Fibroblast of pulmonary artery (primary cell): ENCODE measurements around the gene POU2F3.

ENCODE experiments used
- DNase-seq: peaks from one replicate; pipeline ENCODE4 v3.0.0-alpha.2; 2010; ENCODE audit warnings: low read depth
- H3K4me3 ChIP-seq: replicated peaks from 2 replicates; pipeline ENCODE4 v1.5.1; 2011; ENCODE audit warnings: low read depth, mild to moderate bottlenecking, control low read depth, low read length, moderate library complexity
- CTCF ChIP-seq: IDR thresholded peaks from 2 replicates; pipeline ENCODE4 v1.5.1; 2011; ENCODE audit warnings: mild to moderate bottlenecking, control low read depth, low read length, inconsistent platforms; ENCODE audit errors: missing control alignments

Gene POU2F3

GRCh38 chr11:120259988-120260565 lies 20.1 kb downstream of the POU2F3 start:
- no peak for DNase-seq
- no peak for TF ChIP-seq CTCF
- H3K4me3 ChIP-seq = no peak overlapping the region

GRCh38 chr11:120260616-120261015 lies 20.7 kb downstream of the POU2F3 start:
- H3K4me3 ChIP-seq = no peak overlapping the region
- no peak for TF ChIP-seq CTCF
- no peak for DNase-seq

GRCh38 chr11:120261321-120261720 lies 21.4 kb downstream of the POU2F3 start:
- DNase-seq = no peak
- no peak for TF ChIP-seq CTCF
- H3K4me3 ChIP-seq = no peak overlapping the region

- TF ChIP-seq CTCF = no peak
- no peak for DNase-seq
- no peak overlapping the region for H3K4me3 ChIP-seq
Measured at GRCh38 chr11:120261931-120262330, 22.0 kb downstream of the POU2F3 start.

- no peak overlapping the region for H3K4me3 ChIP-seq
- TF ChIP-seq CTCF = no peak
- no peak for DNase-seq
Measured at GRCh38 chr11:120267319-120267718, 27.4 kb downstream of the POU2F3 start.

GRCh38 chr11:120268686-120269085 lies 28.7 kb downstream of the POU2F3 start:
- TF ChIP-seq CTCF = no peak
- DNase-seq = no peak
- H3K4me3 ChIP-seq = no peak overlapping the region

GRCh38 chr11:120270386-120270785 lies 30.4 kb downstream of the POU2F3 start:
- no peak for TF ChIP-seq CTCF
- no peak overlapping the region for H3K4me3 ChIP-seq
- peak; percentile 25 for DNase-seq
